VCaP (cell line): ENCODE data around the gene VPS35.
"Not testable (repeated sequence)": the region's sequence is repeated elsewhere in the genome, so short reads cannot be mapped to it uniquely, and the experiment has no call there.

Experiments
- H3K27ac ChIP-seq: fragments of 450-650 bp; 2 replicates; pipeline ENCODE4 v1.5.1; 2017
- TF ChIP-seq, protein P1 (sequence below): fragments of 450-650 bp; conservative IDR thresholded peaks from 2 replicates; pipeline ENCODE4 v1.5.1; 2017; ENCODE audit warnings: mild to moderate bottlenecking, moderate library complexity

The VPS35 gene

DNA sequence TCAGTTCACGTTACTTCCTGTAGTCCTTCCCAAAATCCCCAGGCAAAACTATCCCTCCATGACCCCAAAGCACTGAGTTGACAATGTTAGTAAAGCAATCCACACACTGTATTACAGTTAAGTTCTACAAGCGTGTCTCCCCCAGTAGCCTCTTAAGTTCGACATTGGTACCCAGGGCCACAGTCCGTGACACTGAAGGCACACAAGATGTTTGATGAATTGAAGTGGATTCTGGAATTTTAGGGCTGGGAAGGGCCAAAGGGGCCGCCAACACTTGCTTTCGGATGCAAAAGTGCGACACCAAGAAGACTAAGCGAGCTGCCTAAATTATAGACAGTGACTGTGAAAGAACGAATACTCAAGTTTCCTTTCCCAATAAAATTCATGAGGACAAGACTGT is 1.5 kb downstream of the VPS35 start:
- H3K27ac ChIP-seq: peak overlapping the region; percentile 75
- TF ChIP-seq, protein P1, sequence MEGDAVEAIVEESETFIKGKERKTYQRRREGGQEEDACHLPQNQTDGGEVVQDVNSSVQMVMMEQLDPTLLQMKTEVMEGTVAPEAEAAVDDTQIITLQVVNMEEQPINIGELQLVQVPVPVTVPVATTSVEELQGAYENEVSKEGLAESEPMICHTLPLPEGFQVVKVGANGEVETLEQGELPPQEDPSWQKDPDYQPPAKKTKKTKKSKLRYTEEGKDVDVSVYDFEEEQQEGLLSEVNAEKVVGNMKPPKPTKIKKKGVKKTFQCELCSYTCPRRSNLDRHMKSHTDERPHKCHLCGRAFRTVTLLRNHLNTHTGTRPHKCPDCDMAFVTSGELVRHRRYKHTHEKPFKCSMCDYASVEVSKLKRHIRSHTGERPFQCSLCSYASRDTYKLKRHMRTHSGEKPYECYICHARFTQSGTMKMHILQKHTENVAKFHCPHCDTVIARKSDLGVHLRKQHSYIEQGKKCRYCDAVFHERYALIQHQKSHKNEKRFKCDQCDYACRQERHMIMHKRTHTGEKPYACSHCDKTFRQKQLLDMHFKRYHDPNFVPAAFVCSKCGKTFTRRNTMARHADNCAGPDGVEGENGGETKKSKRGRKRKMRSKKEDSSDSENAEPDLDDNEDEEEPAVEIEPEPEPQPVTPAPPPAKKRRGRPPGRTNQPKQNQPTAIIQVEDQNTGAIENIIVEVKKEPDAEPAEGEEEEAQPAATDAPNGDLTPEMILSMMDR: no peak

DNA sequence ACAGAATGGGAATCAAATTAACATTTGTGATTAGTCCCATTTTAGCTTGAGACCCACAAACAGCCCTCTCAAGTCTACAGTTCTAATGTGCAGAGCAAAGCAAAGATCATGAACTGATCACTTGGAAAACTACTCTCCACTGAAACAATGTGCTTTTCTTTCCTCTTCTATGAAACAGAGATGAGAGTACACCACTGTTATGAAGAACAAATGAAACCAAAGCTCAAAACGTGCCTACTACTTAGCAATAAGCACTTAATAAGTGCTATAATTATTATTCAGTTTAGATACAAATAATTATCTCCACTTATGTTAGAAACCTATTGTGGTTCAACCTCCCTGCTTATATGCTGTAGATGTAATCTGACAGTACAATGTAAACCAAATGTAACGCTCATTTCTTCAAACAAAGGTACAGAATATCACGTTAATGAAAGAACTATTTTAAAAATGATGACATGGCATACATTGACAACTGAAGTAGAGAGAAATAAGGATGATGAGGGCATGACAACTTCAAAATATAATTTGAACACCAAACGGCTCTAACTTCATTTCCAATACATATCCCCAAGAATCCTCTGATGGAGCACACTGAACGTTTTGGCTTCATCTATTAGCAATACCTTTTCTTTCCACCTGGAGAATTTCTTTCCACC is 2.0 kb downstream of the VPS35 start:
- TF ChIP-seq, protein P1: no peak
- no peak overlapping the region for H3K27ac ChIP-seq

DNA sequence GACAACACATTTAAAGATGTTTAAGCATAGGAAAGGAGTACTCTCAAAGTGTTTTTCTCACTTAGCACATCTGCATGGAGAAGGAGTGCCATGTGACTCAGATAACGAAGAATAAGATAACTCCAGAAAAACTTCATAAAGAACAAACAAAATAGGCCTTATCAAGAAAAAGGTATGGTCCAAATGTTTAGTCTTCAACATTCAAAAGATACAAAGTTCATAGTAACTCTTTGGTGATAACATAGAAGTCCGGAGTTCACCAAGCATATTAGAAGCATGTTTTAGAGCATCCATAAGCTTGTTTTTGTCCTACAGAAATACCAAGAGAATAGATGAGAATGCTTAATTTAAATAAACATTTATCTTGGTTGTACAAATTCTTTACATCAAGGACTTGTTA is 7.1 kb downstream of the VPS35 start:
- not testable (repeated sequence) for H3K27ac ChIP-seq

DNA sequence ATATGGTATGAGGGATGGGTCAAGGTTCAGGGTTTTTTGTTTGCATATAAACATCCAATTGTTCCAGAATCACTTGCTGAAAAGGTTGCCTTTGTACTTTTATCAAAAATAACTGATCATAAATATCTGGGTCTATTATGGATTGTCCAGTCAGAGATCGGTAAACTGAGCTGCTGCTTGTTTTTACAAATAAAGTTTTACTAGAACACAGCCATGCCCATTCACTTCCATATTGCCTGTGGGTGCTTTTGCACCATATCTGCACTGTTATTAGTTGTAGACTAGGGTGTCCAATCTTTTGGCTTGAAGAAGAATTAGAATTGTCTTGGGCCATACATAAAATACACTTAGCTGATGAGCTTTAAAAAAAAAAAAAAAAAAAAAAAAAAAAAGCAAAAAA is 11.0 kb downstream of the VPS35 start:
- H3K27ac ChIP-seq: not testable (repeated sequence)

DNA sequence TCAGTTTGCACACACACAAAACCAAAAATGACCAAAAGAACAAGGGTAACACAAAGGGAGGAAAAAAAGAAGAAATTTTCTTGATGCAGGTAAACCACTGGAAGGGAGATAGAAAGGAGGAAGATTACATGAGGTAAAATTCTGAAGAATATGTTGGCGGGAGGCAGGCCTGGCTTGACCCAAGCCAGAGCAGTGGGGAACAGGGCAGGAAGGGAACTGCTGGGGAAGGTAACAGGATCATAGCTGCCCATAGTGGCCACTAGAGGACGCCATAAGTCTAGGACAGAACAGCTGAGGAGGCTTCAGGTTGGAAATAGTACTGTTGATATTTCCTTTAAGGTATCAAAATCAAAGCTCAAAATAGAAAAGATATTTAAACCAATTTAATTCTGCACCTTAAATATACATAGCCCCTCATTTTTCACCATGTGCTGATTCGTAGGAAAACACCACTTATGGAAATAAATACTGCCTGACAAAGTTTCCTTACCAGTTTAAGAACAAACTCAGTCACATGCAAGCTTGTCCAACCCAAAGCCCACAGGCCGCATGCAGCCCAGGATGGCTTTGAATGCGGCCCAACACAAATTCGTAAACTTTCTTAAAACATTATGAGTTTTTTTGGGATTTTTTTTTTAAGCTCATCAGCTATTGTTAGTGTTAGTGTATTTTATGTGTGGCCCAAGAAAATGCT is 15.5 kb downstream of the VPS35 start:
- no peak overlapping the region for H3K27ac ChIP-seq
- TF ChIP-seq, protein P1: peak; percentile 87

DNA sequence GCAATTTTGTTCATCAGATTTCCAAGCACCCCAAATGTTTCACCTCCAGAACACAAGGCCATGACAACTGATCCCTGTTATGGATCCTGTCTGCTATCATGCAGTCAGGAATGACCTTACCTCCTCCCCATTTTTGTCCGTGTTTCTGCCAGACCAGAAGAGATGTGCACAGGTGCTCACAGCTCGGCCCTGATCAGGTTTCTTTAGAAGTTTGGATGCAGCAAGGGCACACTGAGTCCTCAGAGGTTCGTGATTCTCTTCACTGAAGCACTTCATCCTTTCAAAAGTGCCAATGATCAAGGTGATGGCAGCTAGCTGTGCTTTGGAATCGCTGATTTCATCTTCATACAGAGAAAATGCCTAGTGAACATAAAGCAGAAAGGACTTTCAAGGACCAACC is 26.9 kb downstream of the VPS35 start:
- H3K27ac ChIP-seq: no peak overlapping the region
- TF ChIP-seq, protein P1: no peak

DNA sequence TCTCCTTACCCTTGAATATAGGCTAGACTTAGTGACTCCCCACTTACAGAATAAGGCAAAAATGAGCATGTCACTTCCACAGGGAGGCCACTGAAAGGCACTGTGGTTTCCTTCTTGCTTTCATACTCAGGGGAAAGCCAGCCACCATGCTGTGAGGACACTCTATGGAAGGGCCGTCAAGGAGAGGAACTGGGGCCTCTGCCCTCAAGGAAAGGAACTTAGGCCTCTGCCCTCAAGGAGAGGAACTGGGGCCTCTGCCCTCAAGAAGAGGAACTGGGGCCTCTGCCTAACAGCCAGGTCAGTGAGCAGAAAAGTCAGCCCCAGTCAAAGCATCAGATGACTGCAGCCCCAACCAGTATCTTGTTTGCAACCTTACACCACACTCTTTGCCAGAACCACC is 30.1 kb downstream of the VPS35 start:
- TF ChIP-seq, protein P1: no peak
- no peak overlapping the region for H3K27ac ChIP-seq

DNA sequence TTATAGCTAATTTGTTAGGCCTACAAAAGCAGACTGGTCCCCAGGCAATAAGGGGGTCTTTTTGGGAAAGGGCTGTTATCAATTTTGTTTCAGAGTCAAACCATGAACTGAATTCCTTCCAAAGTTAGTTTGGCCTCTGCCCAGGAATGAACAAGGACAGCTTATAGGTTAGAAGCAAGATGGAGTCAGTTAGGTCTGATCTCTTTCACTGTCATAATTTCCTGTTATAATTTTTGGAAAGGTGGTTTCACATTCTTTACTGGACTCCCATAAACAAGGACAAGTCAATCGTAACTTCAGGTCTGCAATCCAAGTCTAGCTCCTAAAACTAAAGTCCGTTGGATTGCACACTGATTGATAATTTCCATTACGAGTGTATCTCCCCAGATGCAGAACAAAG is 37.7 kb downstream of the VPS35 start:
- TF ChIP-seq, protein P1: no peak
- H3K27ac ChIP-seq: no peak overlapping the region
